NB4 (cell line): ENCODE measurements around the gene CEP192.

Source experiments
- CTCF ChIP-seq: IDR thresholded peaks from one replicate; pipeline ENCODE4 v1.5.1; 2012; ENCODE audit warnings: low read depth, low read length
- MAX ChIP-seq: IDR thresholded peaks from 2 replicates; pipeline ENCODE4 v1.6.1; 2011; ENCODE audit warnings: low read depth, low read length
- POLR2A ChIP-seq: IDR thresholded peaks from 2 replicates; pipeline ENCODE4 v1.6.1; 2011; ENCODE audit warnings: mild to moderate bottlenecking; ENCODE audit not compliant: insufficient read length; ENCODE audit errors: extremely low read depth

DNA sequence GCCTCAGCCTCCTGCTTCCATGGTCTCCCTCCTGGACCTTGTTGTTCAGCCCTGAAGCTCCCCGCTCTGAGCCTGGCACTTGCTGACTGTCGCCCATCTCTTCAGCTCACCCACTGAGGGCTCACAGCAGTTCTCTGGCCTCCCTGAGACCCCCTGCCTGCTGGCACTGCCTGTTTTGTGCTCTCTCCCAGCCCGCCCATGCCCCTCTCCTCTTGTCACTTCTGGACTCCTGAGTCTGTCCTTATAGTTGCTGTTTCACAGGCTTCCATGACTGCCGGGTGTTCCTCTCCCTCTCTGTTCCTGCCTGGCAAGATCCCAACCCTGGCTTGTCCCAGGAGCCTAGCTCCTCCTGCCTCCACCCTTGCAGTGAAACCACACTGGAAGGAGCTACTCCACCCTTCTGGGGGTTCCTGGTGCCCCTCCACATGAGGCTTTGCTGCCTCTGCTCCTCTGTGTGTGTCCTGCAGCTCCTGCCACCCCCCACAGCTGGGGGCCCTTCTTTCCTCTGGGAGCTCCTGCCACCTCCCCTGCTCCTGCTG, 110.6 kb downstream of the CEP192 start:
- TF ChIP-seq CTCF = no peak
- no peak for TF ChIP-seq POLR2A
- TF ChIP-seq MAX = no peak
